K562 (cell line): ENCODE results near the gene ABHD4. TPM values are rescaled to one million over a fixed set of nuclear protein-coding genes. Genes with fewer than 3 reads are reported as not detected.

Experiments
- ARID1B ChIP-seq: fragments of 450-650 bp; IDR thresholded peaks from 2 replicates; pipeline ENCODE4 v1.6.1; 2016; ENCODE audit warnings: antibody characterized with exemption, mild to moderate bottlenecking, inconsistent platforms
- BACH1 ChIP-seq: fragments of 200-800 bp; sonication (Bioruptor generic); IDR thresholded peaks from 2 replicates; pipeline ENCODE4 v1.6.1; 2016; ENCODE audit warnings: missing genetic modification characterization, missing compliant biosample characterization
- BRD4 ChIP-seq: fragments of 200-600 bp; sonication (generic); IDR thresholded peaks from 2 replicates; pipeline ENCODE4 v1.6.1; 2017; ENCODE audit warnings: inconsistent platforms
- CBX3 ChIP-seq, 2 experiments: IDR thresholded peaks; 1 replicate in 1 of 2; 2 replicates in 1 of 2; pipeline ENCODE4 v1.6.1; 2012; ENCODE audit warnings: inconsistent platforms in 2 of 2, low read length in 2 of 2, borderline replicate concordance in 1 of 2, control low read depth in 1 of 2
- CHCHD3 ChIP-seq: fragments of 250-450 bp; sonication (Bioruptor Pico); IDR thresholded peaks from 2 replicates; pipeline ENCODE4 v2.1.2; 2022; ENCODE audit warnings: mild to moderate bottlenecking
- DACH1 ChIP-seq: fragments of 450-650 bp; IDR thresholded peaks from 2 replicates; pipeline ENCODE4 v1.6.1; 2018; ENCODE audit not compliant: partially characterized antibody
- JUND ChIP-seq, 2 experiments: IDR thresholded peaks; 2 replicates in 1 of 2; 3 replicates in 1 of 2; pipeline ENCODE4 v1.6.1; 2011; ENCODE audit warnings: borderline replicate concordance in 2 of 2, low read depth in 2 of 2, low read length in 2 of 2, improper control_type of control experiment in 1 of 2, missing biosample characterization in 1 of 2, missing genetic modification characterization in 1 of 2, missing genetic modification reagents in 1 of 2
- MAFG ChIP-seq: fragments of 450-650 bp; conservative IDR thresholded peaks from 2 replicates; pipeline ENCODE4 v1.6.1; 2016; ENCODE audit warnings: missing genetic modification characterization, missing compliant biosample characterization
- MEF2A ChIP-seq: IDR thresholded peaks from 2 replicates; pipeline ENCODE4 v1.6.1; 2011; ENCODE audit warnings: low read depth, mild to moderate bottlenecking, low read length, moderate library complexity; ENCODE audit not compliant: control insufficient read depth
- MTF1 ChIP-seq: fragments of 250-450 bp; sonication (Bioruptor Pico); IDR thresholded peaks from 2 replicates; pipeline ENCODE4 v1.9.0; 2021; ENCODE audit warnings: moderate library complexity, mild to moderate bottlenecking, inconsistent platforms, borderline replicate concordance
- NFE2 ChIP-seq: IDR thresholded peaks from 2 replicates; pipeline ENCODE4 v1.6.1; 2014; ENCODE audit warnings: antibody characterized with exemption, low read depth
- NRF1 ChIP-seq, 2 experiments: fragments of 450-650 bp; IDR thresholded peaks in 1 of 2; conservative IDR thresholded peaks in 1 of 2; 2 replicates each; pipeline ENCODE4 v1.6.1; 2014; ENCODE audit warnings: mild to moderate bottlenecking in 2 of 2
- RAD21 ChIP-seq, 2 experiments: fragments of 250-450 bp in 1 of 2; fragments of 450-650 bp in 1 of 2; sonication (Bioruptor Pico) in 1 of 2; formaldehyde crosslinking in 1 of 2; IDR thresholded peaks in 1 of 2; conservative IDR thresholded peaks in 1 of 2; 2 replicates each; pipeline versions ENCODE4 v1.4.0 to v1.8.0; 2020 to 2022; ENCODE audit warnings: mild to moderate bottlenecking in 2 of 2, moderate library complexity in 1 of 2
- RBM17 ChIP-seq: fragments of 200-400 bp; formaldehyde crosslinking; IDR thresholded peaks from 2 replicates; pipeline ENCODE4 v1.6.1; 2017; ENCODE audit warnings: low read depth, mild to moderate bottlenecking, low read length, borderline replicate concordance
- RBM34 ChIP-seq: fragments of 200-400 bp; formaldehyde crosslinking; IDR thresholded peaks from 2 replicates; pipeline ENCODE4 v1.6.1; 2018; ENCODE audit warnings: low read length, borderline replicate concordance; ENCODE audit not compliant: insufficient read depth
- RCOR1 ChIP-seq, 2 experiments: IDR thresholded peaks; 2 replicates each; pipeline ENCODE4 v1.6.1; 2012; ENCODE audit warnings: low read depth in 2 of 2, low read length in 2 of 2, borderline replicate concordance in 1 of 2, improper control_type of control experiment in 1 of 2
- SMARCA5 ChIP-seq: fragments of 450-650 bp; IDR thresholded peaks from 2 replicates; pipeline ENCODE4 v1.6.1; 2016
- TAF15 ChIP-seq: fragments of 200-400 bp; formaldehyde crosslinking; IDR thresholded peaks from 2 replicates; pipeline ENCODE4 v1.6.1; 2017; ENCODE audit warnings: mild to moderate bottlenecking, low read depth, low read length, moderate library complexity
- TEAD2 ChIP-seq: fragments of 450-650 bp; IDR thresholded peaks from 2 replicates; pipeline ENCODE4 v1.6.1; 2016; ENCODE audit warnings: missing genetic modification characterization, control low read depth, missing compliant biosample characterization
- ZBTB7A ChIP-seq: IDR thresholded peaks from 2 replicates; pipeline ENCODE4 v1.6.1; 2011; ENCODE audit warnings: low read depth, mild to moderate bottlenecking, low read length, moderate library complexity, borderline replicate concordance; ENCODE audit not compliant: control insufficient read depth
- ZC3H4 ChIP-seq: sonication (generic); formaldehyde crosslinking; IDR thresholded peaks from 2 replicates; pipeline ENCODE4 v1.9.0; 2021; ENCODE audit warnings: missing genetic modification reagents, borderline replicate concordance
- ZEB2 ChIP-seq: fragments of 450-650 bp; IDR thresholded peaks from 2 replicates; pipeline ENCODE4 v1.6.1; 2016
- ZNF121 ChIP-seq: sonication (generic); formaldehyde crosslinking; conservative IDR thresholded peaks from 2 replicates; pipeline ENCODE4 v1.8.0; 2022; ENCODE audit warnings: missing genetic modification reagents
- ZNF3 ChIP-seq: fragments of 250-450 bp; sonication (Bioruptor Pico); IDR thresholded peaks from 2 replicates; pipeline ENCODE4 v1.5.0; 2021; ENCODE audit warnings: mild to moderate bottlenecking, moderate library complexity
- ZNF347 ChIP-seq: fragments of 450-650 bp; formaldehyde crosslinking; IDR thresholded peaks from 2 replicates; pipeline ENCODE4 v1.4.0; 2020; ENCODE audit warnings: low read depth, mild to moderate bottlenecking, moderate library complexity
- ZNF354B ChIP-seq: fragments of 250-450 bp; sonication (Bioruptor Pico); IDR thresholded peaks from 2 replicates; pipeline ENCODE4 v1.4.0; 2020
- ZNF551 ChIP-seq: fragments of 250-450 bp; sonication (Bioruptor Pico); IDR thresholded peaks from 2 replicates; pipeline ENCODE4 v1.5.0; 2021; ENCODE audit warnings: mild to moderate bottlenecking, moderate library complexity
- ZZZ3 ChIP-seq: fragments of 450-650 bp; IDR thresholded peaks from 2 replicates; pipeline ENCODE4 v1.6.1; 2016; ENCODE audit warnings: antibody characterized with exemption, mild to moderate bottlenecking, moderate library complexity
- polyA plus RNA-seq, 8 experiments: library from polyadenylated mRNA; depleted of rRNA in 4 of 8; stranded (reverse) in 5 of 8; unstranded in 3 of 8; fragments of >200 nt; fragmentation: Nextera tagmentation in 2 of 8; fragmentation: Illumina TruSeq in 1 of 8; extraction: Ambion mirVana in 2 of 8; extraction: Trizol in 1 of 8; gene quantifications; 2 replicates each; pipeline versions ENCODE4 v1.2.1 to v1.2.3, GENCODE V29; 2011 to 2014; ENCODE audit warnings: inconsistent platforms in 1 of 8, missing spikeins in 1 of 8
- total RNA-seq, 7 experiments: library from RNA; depleted of rRNA in 6 of 7; stranded (reverse); fragments of >200 nt in 6 of 7; fragmentation: Illumina TruSeq in 2 of 7; extraction: Trizol in 2 of 7; gene quantifications; 2 replicates each; pipeline versions ENCODE4 v1.2.1 to v1.2.3, GENCODE V29; 2011 to 2021; ENCODE audit warnings: low replicate concordance in 1 of 7

The ABHD4 gene
- total and polyA plus RNA-seq, 9 of the 15 experiments (the other 6 are each of a cell fraction or from before 2014, with no cell fraction given), result 3.6 to 12.0 (median 7.2) TPM

DNA sequence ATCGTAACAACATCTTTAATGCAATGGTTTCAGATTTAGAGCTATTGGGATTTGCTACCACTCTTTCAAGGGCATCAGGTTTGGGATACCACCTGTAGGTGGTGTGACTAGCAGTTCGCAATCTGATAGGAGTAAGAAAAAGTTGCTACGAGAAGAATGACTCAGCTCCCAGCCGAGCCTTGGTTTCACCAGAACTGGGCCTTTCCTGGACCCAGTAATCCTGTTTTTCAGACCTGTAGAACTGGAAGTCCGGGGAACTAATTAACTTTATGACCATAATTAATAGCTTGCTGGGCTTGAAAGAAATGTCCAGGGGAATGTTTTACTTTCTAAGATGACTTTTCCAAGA is 770 bp downstream of the ABHD4 start (continued):
- TF ChIP-seq CHCHD3 (CRISPR knock-in tag) (no peak), RBM17 (no peak), ZNF347 (CRISPR knock-in tag) (no peak), RBM34 (no peak), ZC3H4 (no peak), ZZZ3 (no peak), CBX3 (IDR thresholded peaks at IDR 0.05; ENCODE audit: borderline replicate concordance in 1 of 2, low read length in 2 of 2) (no peak), ZEB2 (0 out of 2 replicates have a peak, but pooled peaks have one; percentile 48), MEF2A (no peak), JUND (IDR thresholded peaks at IDR 0.05; ENCODE audit: borderline replicate concordance, low read depth, low read length) (peak; percentile 76), JUND (tag; IDR thresholded peaks at IDR 0.05; ENCODE audit: borderline replicate concordance, low read depth, low read length) (peak; percentile 47; the same call in 1 of the 3 replicates), NFE2 (peak; percentile 89), ZNF3 (no peak), ARID1B (peak; percentile 19; the same call in 1 of the 2 replicates), NRF1 (conservative IDR thresholded peaks at IDR 0.05 in 1 of 2, IDR thresholded peaks at IDR 0.05 in 1 of 2) (no peak), ZNF121 (CRISPR knock-in tag) (no peak), RAD21 (CRISPR knock-in tag; conservative IDR thresholded peaks at IDR 0.05 in 1 of 2, IDR thresholded peaks at IDR 0.05 in 1 of 2) (no peak), ZBTB7A (no peak), RCOR1 (IDR thresholded peaks at IDR 0.05; ENCODE audit: borderline replicate concordance in 1 of 2, low read depth in 2 of 2, low read length in 2 of 2) (no peak), MTF1 (CRISPR knock-in tag) (no peak), ZNF551 (CRISPR knock-in tag) (no peak), TAF15 (no peak), MAFG (peak; percentile 75), BACH1 (tag) (peak; percentile 59; the same call in 1 of the 2 replicates), BRD4 (no peak), ZNF354B (no peak), DACH1 (no peak), SMARCA5 (no peak), TEAD2 (tag) (no peak)
- TF ChIP-seq, all 486 proteins: peak for 23
